GM11168 (cell line): ENCODE results near the gene BLOC1S6.
"Not testable (repeated sequence)": the region's sequence is repeated elsewhere in the genome, so short reads cannot be mapped to it uniquely, and the experiment has no call there.

Source experiments
- in situ Hi-C: fragments of 300-500 bp; cut with MboI; formaldehyde crosslinking; loops from one replicate; pipeline ENCODE4 v1.12.0; 2022; ENCODE audit warnings: low sequenced_read_pairs; ENCODE audit not compliant: unreplicated experiment

The BLOC1S6 gene

GRCh38 chr15:45635763-45636292 lies 48.6 kb downstream of the BLOC1S6 start:
- in situ Hi-C loops: no loop called here

- in situ Hi-C loops: no loop called here
Measured at GRCh38 chr15:45637141-45637540, 50.0 kb downstream of the BLOC1S6 start.

- in situ Hi-C loops: no loop called here
Measured at GRCh38 chr15:45637552-45638033, 50.4 kb downstream of the BLOC1S6 start.

- in situ Hi-C loops: no loop called here
Measured at GRCh38 chr15:45640616-45641015, 53.4 kb downstream of the BLOC1S6 start.

- in situ Hi-C loops: no loop called here
Measured at GRCh38 chr15:45641374-45641781, 54.2 kb downstream of the BLOC1S6 start.

- in situ Hi-C loops: no loop called here
Measured at GRCh38 chr15:45641999-45642932, 55.1 kb downstream of the BLOC1S6 start.

- in situ Hi-C loops: no loop called here
Measured at GRCh38 chr15:45644437-45644836, 57.3 kb downstream of the BLOC1S6 start.

GRCh38 chr15:45645026-45645980 lies 58.1 kb downstream of the BLOC1S6 start:
- in situ Hi-C loops: no loop called here

- in situ Hi-C loops: no loop called here
Measured at GRCh38 chr15:45646220-45646619, 59.0 kb downstream of the BLOC1S6 start.

- in situ Hi-C loops: no loop called here
Measured at GRCh38 chr15:45647828-45648227, 60.6 kb downstream of the BLOC1S6 start.

- in situ Hi-C loops: no loop called here
Measured at GRCh38 chr15:45648521-45649200, 61.5 kb downstream of the BLOC1S6 start.

- in situ Hi-C loops: not testable (repeated sequence)
Measured at GRCh38 chr15:45650007-45650406, 62.8 kb downstream of the BLOC1S6 start.

GRCh38 chr15:45650889-45651525 lies 63.8 kb downstream of the BLOC1S6 start:
- in situ Hi-C loops: no loop called here

- in situ Hi-C loops: no loop called here
Measured at GRCh38 chr15:45653702-45654424, 66.7 kb downstream of the BLOC1S6 start.

- in situ Hi-C loops: no loop called here
Measured at GRCh38 chr15:45654749-45655148, 67.6 kb downstream of the BLOC1S6 start.

- in situ Hi-C loops: no loop called here
Measured at GRCh38 chr15:45657254-45657653, 70.1 kb downstream of the BLOC1S6 start.

- in situ Hi-C loops: no loop called here
Measured at GRCh38 chr15:45657764-45658545, 70.8 kb downstream of the BLOC1S6 start.
